HUDEP-2 (cell line): Measurements from ENCODE around the gene PTGER4.
A peak's percentile ranks its signal among the peaks of the same experiment; 100 is the strongest.
"Not testable (repeated sequence)": the region's sequence is repeated elsewhere in the genome, so short reads cannot be mapped to it uniquely, and the experiment has no call there.

Source experiments
- DNase-seq, 76 experiments: peaks; one replicate each; lab custom pipeline; 2025; ENCODE audit not compliant: unreplicated experiment in 76 of 76; lab: John Stamatoyannopoulos, UW

Gene PTGER4

GRCh38 chr5:40688996-40689395 lies 9.3 kb downstream of the PTGER4 start:
- DNase-seq = no peak

GRCh38 chr5:40689438-40689837 lies 9.7 kb downstream of the PTGER4 start:
- peak in 25 of 76 experiments; percentile 5 to 63 (median 34) for DNase-seq

GRCh38 chr5:40690267-40690666 lies 10.6 kb downstream of the PTGER4 start:
- no peak for DNase-seq

GRCh38 chr5:40691894-40692293 lies 12.2 kb downstream of the PTGER4 start:
- no peak for DNase-seq

GRCh38 chr5:40694433-40694832 lies 14.7 kb downstream of the PTGER4 start:
- DNase-seq = no peak

GRCh38 chr5:40700116-40700782 lies 20.5 kb downstream of the PTGER4 start:
- no peak for DNase-seq

- not testable (repeated sequence) for DNase-seq
Measured at GRCh38 chr5:40702027-40702426, 22.3 kb downstream of the PTGER4 start.

- not testable (repeated sequence) for DNase-seq
Measured at GRCh38 chr5:40705484-40705883, 25.8 kb downstream of the PTGER4 start.

GRCh38 chr5:40710575-40710974 lies 30.9 kb downstream of the PTGER4 start:
- DNase-seq = not testable (repeated sequence)

- DNase-seq = no peak
Measured at GRCh38 chr5:40714001-40714400, 34.3 kb downstream of the PTGER4 start.

- no peak for DNase-seq
Measured at GRCh38 chr5:40716000-40716399, 36.3 kb downstream of the PTGER4 start.

- DNase-seq = no peak
Measured at GRCh38 chr5:40716590-40716989, 36.9 kb downstream of the PTGER4 start.

- no peak for DNase-seq
Measured at GRCh38 chr5:40717281-40717680, 37.6 kb downstream of the PTGER4 start.

- no peak for DNase-seq
Measured at GRCh38 chr5:40720069-40720468, 40.4 kb downstream of the PTGER4 start.

- DNase-seq = not testable (repeated sequence)
Measured at GRCh38 chr5:40722497-40722911, 42.8 kb downstream of the PTGER4 start.

GRCh38 chr5:40733434-40733833 lies 53.7 kb downstream of the PTGER4 start:
- no peak for DNase-seq

- DNase-seq = no peak
Measured at GRCh38 chr5:40733879-40734563, 54.3 kb downstream of the PTGER4 start.

GRCh38 chr5:40734986-40735385 lies 55.3 kb downstream of the PTGER4 start:
- DNase-seq = no peak

- no peak for DNase-seq
Measured at GRCh38 chr5:40735609-40736008, 55.9 kb downstream of the PTGER4 start.

- peak in 19 of 76 experiments; percentile 1 to 47 (median 20) for DNase-seq
Measured at GRCh38 chr5:40736103-40736875, 56.6 kb downstream of the PTGER4 start.

GRCh38 chr5:40738502-40738901 lies 58.8 kb downstream of the PTGER4 start:
- no peak for DNase-seq
